ENCODE measurements around the gene FOSB. TPM values are rescaled to one million over a fixed set of nuclear protein-coding genes. Genes with fewer than 3 reads are reported as not detected.

Gene FOSB
- total and polyA plus RNA-seq, 2 donors from 2014 or later = 0.73 to 0.98 TPM

DNA sequence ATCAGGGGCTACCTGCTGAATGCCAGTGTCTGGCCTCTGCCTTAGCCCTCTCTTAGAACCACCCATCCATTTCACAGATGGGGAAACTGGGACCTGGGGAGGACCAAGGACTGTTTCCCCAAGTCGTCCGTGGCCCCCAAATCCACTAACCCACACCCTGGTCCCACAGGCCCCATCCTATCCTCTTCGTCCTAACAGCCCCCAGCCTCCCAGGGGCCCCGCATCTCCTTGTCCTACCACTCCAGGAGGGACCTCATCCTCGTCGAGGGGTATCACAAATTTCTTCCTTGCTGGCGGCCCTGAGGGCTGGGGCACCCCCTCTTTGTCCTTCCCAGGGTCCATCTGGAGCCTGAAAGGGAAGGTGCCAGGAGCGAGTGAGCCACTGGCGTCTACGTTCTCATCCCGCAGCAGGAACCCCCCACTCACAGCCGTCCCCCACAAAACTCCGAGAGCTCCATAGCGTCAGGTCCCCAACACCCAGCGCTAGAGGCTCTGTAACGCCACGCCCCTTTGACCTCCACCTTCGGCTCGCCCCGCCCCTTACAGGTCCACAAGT, 44.7 kb upstream of the FOSB start:
- peaks cover 0 to 16% (median 0%) of the 10 kb centered on the region in 3 donors for H3K4me1 ChIP-seq (ENCODE audit: control insufficient read depth in 2 of 3, insufficient read depth in 2 of 3, low read depth in 1 of 3, low read length in 3 of 3)
- no peak for DNase-seq

DNA sequence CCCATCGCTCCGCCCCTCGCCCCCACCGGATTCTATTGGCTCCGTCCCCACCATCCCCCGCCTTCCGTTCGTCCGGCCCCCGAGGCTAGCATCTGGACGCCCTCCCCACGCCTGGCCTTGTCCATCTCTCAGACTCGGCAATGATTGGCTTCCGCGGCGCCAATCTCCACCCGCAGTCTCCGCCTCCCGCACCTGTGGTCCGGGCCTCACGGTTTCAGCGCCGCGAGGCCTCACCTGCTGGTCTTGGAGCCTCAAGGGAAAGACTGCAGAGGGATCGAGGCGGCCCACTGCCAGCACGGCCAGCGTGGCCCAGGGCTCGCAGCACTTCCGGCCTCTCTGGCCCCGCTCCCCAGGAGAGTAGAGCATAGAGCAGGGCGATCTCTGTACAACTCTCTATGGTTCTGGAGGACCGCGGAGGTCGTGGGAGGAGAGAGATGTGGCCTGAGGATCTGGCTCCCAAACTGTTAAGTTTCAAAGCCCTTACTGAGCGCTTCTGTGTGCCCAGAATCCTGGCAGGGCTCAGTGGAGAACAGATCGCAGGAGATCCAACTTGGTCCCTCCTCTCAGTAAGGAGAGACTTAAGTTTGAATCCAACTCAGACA, 44.1 kb upstream of the FOSB start, which contains the start of gene ERCC1:
Gene ERCC1 (minus strand): TSS at position 329 of the 602 bp plus-strand sequence. CDS start 543 bp downstream, outside the sequence.
- TF ChIP-seq, protein P1, sequence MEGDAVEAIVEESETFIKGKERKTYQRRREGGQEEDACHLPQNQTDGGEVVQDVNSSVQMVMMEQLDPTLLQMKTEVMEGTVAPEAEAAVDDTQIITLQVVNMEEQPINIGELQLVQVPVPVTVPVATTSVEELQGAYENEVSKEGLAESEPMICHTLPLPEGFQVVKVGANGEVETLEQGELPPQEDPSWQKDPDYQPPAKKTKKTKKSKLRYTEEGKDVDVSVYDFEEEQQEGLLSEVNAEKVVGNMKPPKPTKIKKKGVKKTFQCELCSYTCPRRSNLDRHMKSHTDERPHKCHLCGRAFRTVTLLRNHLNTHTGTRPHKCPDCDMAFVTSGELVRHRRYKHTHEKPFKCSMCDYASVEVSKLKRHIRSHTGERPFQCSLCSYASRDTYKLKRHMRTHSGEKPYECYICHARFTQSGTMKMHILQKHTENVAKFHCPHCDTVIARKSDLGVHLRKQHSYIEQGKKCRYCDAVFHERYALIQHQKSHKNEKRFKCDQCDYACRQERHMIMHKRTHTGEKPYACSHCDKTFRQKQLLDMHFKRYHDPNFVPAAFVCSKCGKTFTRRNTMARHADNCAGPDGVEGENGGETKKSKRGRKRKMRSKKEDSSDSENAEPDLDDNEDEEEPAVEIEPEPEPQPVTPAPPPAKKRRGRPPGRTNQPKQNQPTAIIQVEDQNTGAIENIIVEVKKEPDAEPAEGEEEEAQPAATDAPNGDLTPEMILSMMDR (IDR thresholded peaks at IDR 0.05; ENCODE audit: borderline replicate concordance, extremely low read depth, insufficient read depth) = no peak
- FAIRE-seq (peak; percentile 42), DNase-seq (peak; percentile 98 to 99 (median 98))
- Histone ChIP-seq H3K4me1 (ENCODE audit: control insufficient read depth in 2 of 3, insufficient read depth in 2 of 3, low read depth in 1 of 3, low read length in 3 of 3) (peaks cover 0 to 19% (median 0%) of the 10 kb centered on the region in 3 donors), H3K9me3 (ENCODE audit: control insufficient read depth in 2 of 3, insufficient read depth in 1 of 3, low read length in 3 of 3) (no peaks in the 10 kb centered on the region), H3K9ac (ENCODE audit: low read length in 3 of 3) (peak within 1 kb of the TSS; percentile 40 to 92 (median 85)), H3K27ac (ENCODE audit: low read depth in 2 of 2, low read length in 2 of 2) (peak within 1 kb of the TSS; percentile 97), H3K27me3 (ENCODE audit: control insufficient read depth, insufficient read depth, low read length) (no peaks in the 10 kb centered on the region), H3K36me3 (ENCODE audit: control insufficient read depth in 2 of 3, insufficient read depth in 3 of 3, low read length in 3 of 3) (peaks cover 0 to 6% (median 0%) of the 10 kb centered on the region in 3 donors), H3K4me3 (ENCODE audit: low read length in 3 of 3) (peak within 1 kb of the TSS; percentile 73 to 83 (median 74))
- intact Hi-C loops (cut with DNase I) = no loop called here

More for the DNA sequence above, 44.7 kb upstream of the FOSB start:
- Histone ChIP-seq H3K9ac (ENCODE audit: low read length in 3 of 3) (peak overlapping the region; percentile 40 to 92 (median 63)), H3K27ac (ENCODE audit: low read depth in 2 of 2, low read length in 2 of 2) (peak overlapping the region; percentile 97), H3K4me3 (ENCODE audit: low read length in 3 of 3) (peak overlapping the region; percentile 73 to 83 (median 74)), H3K36me3 (ENCODE audit: control insufficient read depth in 2 of 3, insufficient read depth in 3 of 3, low read length in 3 of 3) (peaks cover 0 to 6% (median 0%) of the 10 kb centered on the region in 3 donors), H3K27me3 (ENCODE audit: control insufficient read depth, insufficient read depth, low read length) (no peaks in the 10 kb centered on the region), H3K9me3 (ENCODE audit: control insufficient read depth in 2 of 3, insufficient read depth in 1 of 3, low read length in 3 of 3) (no peaks in the 10 kb centered on the region)
- FAIRE-seq = no peak
- TF ChIP-seq, protein P1 (IDR thresholded peaks at IDR 0.05; ENCODE audit: borderline replicate concordance, extremely low read depth, insufficient read depth) = no peak
- intact Hi-C loops (cut with DNase I) = no loop called here

GRCh38 chr19:45424191-45425058, 43.4 kb upstream of the FOSB start:
- peak overlapping the region; percentile 97 for H3K27ac ChIP-seq (ENCODE audit: low read depth in 2 of 2, low read length in 2 of 2)
- FAIRE-seq = no peak
- peak; percentile 38 to 93 (median 71) for DNase-seq
- peaks cover 0 to 6% (median 0%) of the 10 kb centered on the region in 3 donors for H3K36me3 ChIP-seq (ENCODE audit: control insufficient read depth in 2 of 3, insufficient read depth in 3 of 3, low read length in 3 of 3)
- H3K4me1 ChIP-seq (ENCODE audit: control insufficient read depth in 2 of 3, insufficient read depth in 2 of 3, low read depth in 1 of 3, low read length in 3 of 3) = peaks cover 0 to 18% (median 0%) of the 10 kb centered on the region in 3 donors
- H3K27me3 ChIP-seq (ENCODE audit: control insufficient read depth, insufficient read depth, low read length) = no peaks in the 10 kb centered on the region
- H3K9ac ChIP-seq (ENCODE audit: low read length in 3 of 3) = peak overlapping the region; percentile 19 to 92 (median 85)
- H3K9me3 ChIP-seq (ENCODE audit: control insufficient read depth in 2 of 3, insufficient read depth in 1 of 3, low read length in 3 of 3) = no peaks in the 10 kb centered on the region
- TF ChIP-seq, protein P1 (IDR thresholded peaks at IDR 0.05; ENCODE audit: borderline replicate concordance, extremely low read depth, insufficient read depth) = no peak
- peak overlapping the region; percentile 73 to 83 (median 74) for H3K4me3 ChIP-seq (ENCODE audit: low read length in 3 of 3)
- intact Hi-C loops (cut with DNase I) = no loop called here

All from kidney (tissue), 14 donors.